C4-2B (cell line): Measurements from ENCODE around the gene ZBTB43.
A peak's percentile ranks its signal among the peaks of the same experiment; 100 is the strongest.

Source experiments
- H3K27ac ChIP-seq: fragments of 450-650 bp; 2 replicates; pipeline ENCODE4 v1.5.1; 2017
- CTCF ChIP-seq: fragments of 450-650 bp; conservative IDR thresholded peaks from 2 replicates; pipeline ENCODE4 v1.5.1; 2017; ENCODE audit warnings: mild to moderate bottlenecking
- ZFX ChIP-seq: fragments of 450-650 bp; IDR thresholded peaks from 2 replicates; pipeline ENCODE4 v1.6.1; 2017

The ZBTB43 gene

GRCh38 chr9:126860757-126861466 is 56.1 kb downstream of the ZBTB43 start:
- TF ChIP-seq ZFX = peak; percentile 66
- TF ChIP-seq CTCF = no peak
- H3K27ac ChIP-seq = peak overlapping the region; percentile 90

GRCh38 chr9:126861707-126862103 is 56.9 kb downstream of the ZBTB43 start:
- no peak overlapping the region for H3K27ac ChIP-seq
- TF ChIP-seq ZFX (no peak), CTCF (no peak)

- H3K27ac ChIP-seq = no peak overlapping the region
- no peak for TF ChIP-seq ZFX
- no peak for TF ChIP-seq CTCF
These were observed 57.4 kb downstream of the ZBTB43 start for GRCh38 chr9:126862104-126862761.

DNA sequence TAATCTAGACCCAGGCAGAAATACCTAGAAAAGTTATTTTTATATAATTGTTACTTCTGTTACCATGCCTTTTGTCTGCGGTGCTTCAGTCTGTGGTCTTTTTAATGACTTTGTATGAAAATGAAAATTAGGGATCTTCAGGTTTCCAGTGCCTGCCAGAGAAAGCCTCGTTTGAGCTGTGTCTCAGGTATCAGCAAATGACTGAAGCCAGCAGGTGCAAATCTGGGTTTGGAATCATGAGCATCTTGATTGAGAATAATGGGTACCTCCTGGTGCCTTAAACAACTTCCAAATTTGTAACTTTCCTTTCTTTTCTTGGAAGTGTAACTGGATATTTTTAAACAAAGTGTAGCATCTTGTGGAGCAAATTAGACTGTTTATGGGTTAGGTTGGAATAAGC is 59.9 kb downstream of the ZBTB43 start:
- no peak overlapping the region for H3K27ac ChIP-seq
- TF ChIP-seq CTCF (no peak), ZFX (no peak)

DNA sequence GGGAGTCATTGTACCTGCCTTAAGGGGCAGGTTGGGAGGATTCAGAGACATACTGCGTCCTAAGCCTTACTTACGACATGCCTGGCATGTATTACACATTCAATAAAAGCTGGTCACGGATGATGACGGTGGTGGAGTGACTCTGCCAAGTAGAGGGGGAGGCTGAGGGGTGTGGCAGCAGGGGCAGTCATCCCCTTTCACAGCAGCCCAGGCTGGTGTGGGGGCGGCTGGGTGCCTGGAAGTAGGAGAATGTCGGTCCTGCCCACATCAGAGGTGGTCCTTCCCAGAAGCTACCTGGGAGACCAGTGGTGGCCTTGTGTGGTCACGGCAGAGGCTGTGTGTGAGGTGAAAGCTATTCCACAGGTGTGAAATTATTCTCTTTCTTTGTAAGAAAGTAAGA is 64.5 kb downstream of the ZBTB43 start:
- TF ChIP-seq ZFX (no peak), CTCF (no peak)
- no peak overlapping the region for H3K27ac ChIP-seq

- TF ChIP-seq CTCF (no peak), ZFX (no peak)
- H3K27ac ChIP-seq = no peak overlapping the region
These were observed 67.7 kb downstream of the ZBTB43 start for GRCh38 chr9:126872516-126872915.

GRCh38 chr9:126874546-126875314 is 69.9 kb downstream of the ZBTB43 start:
- H3K27ac ChIP-seq = no peak overlapping the region
- TF ChIP-seq ZFX (no peak), CTCF (no peak)
